Esophagus muscularis mucosa (tissue), 4 donors: ENCODE data around the gene GOSR1.
"Not testable (repeated sequence)": the region's sequence is repeated elsewhere in the genome, so short reads cannot be mapped to it uniquely, and the experiment has no call there.

ENCODE experiments used
- CTCF ChIP-seq, 3 experiments: fragments of 200-600 bp in 2 of 3; fragments of 450-650 bp in 1 of 3; sonication (generic) in 2 of 3; IDR thresholded peaks; one replicate each; pipeline ENCODE4 v1.5.1; 2017 to 2019; ENCODE audit warnings: antibody characterized with exemption in 3 of 3, mild to moderate bottlenecking in 2 of 3, moderate library complexity in 1 of 3
- EP300 ChIP-seq: sonication (generic); formaldehyde crosslinking; IDR thresholded peaks from one replicate; pipeline ENCODE4 v1.6.1; 2017; ENCODE audit warnings: antibody characterized with exemption
- POLR2A ChIP-seq: fragments of 450-650 bp; IDR thresholded peaks from one replicate; pipeline ENCODE4 v1.6.1; 2017; ENCODE audit warnings: antibody characterized with exemption, moderate library complexity, mild to moderate bottlenecking, low read depth
- POLR2AphosphoS5 ChIP-seq, 2 donors: sonication (generic); formaldehyde crosslinking; IDR thresholded peaks; one replicate each; pipeline ENCODE4 v1.6.1; 2017; ENCODE audit warnings: antibody characterized with exemption in 2 of 2

GRCh38 chr17:30528701-30529100 lies 51.5 kb downstream of the GOSR1 start:
- TF ChIP-seq CTCF (IDR thresholded peaks at IDR 0.05); POLR2A; EP300; POLR2AphosphoS5 (IDR thresholded peaks at IDR 0.05): not testable (repeated sequence)
